ENCODE data around the gene RBM20. TPM values are rescaled to one million over a fixed set of nuclear protein-coding genes. Genes with fewer than 3 reads are reported as not detected.

The RBM20 gene
- polyA plus RNA-seq (2013, experiment 1 of 2): 0.44 TPM
- polyA plus RNA-seq (2013, experiment 2 of 2): 0.48 TPM

- Histone ChIP-seq H3K4me1 (ENCODE audit: control insufficient read depth, low read depth, low read length) (peaks cover 10% of the 10 kb centered on the region), H3K27me3 (ENCODE audit: insufficient read depth, low read length, poor library complexity) (peaks cover 23% of the 10 kb centered on the region)
- no peak for DNase-seq
These were observed at the start of gene RBM20 for GRCh38 chr10:110643653-110644597. RBM20 (plus strand) TSS chr10:110644336; CDS start chr10:110644455, 119 bp downstream.

GRCh38 chr10:110597476-110597875 lies 46.7 kb upstream of the RBM20 start:
- peaks cover 2% of the 10 kb centered on the region for H3K36me3 ChIP-seq (ENCODE audit: control insufficient read depth, insufficient read depth, low read length)
- no peak overlapping the region for H3K56ac ChIP-seq (ENCODE audit: low read length)
- no peak overlapping the region for H3K23ac ChIP-seq (ENCODE audit: low read length)
- H3K79me1 ChIP-seq (ENCODE audit: low read length): no peaks in the 10 kb centered on the region
- H3K27ac ChIP-seq (ENCODE audit: low read depth, low read length): no peak overlapping the region
- no CpG with 5 or more reads among the region's 2 CpGs for WGBS (ENCODE audit: extremely low coverage, insufficient coverage, low lambda C conversion rate)
- H3K27me3 ChIP-seq (ENCODE audit: insufficient read depth, low read length, poor library complexity): no peaks in the 10 kb centered on the region
- H2AK5ac ChIP-seq (ENCODE audit: low read length): no peak overlapping the region
- H3K4ac ChIP-seq (ENCODE audit: low read depth, low read length): no peak overlapping the region
- no peak overlapping the region for H3K9ac ChIP-seq (ENCODE audit: low read length)
- H2BK120ac ChIP-seq (ENCODE audit: low read depth, low read length): no peak overlapping the region
- no peak overlapping the region for H2BK5ac ChIP-seq (ENCODE audit: low read length)
- no peaks in the 10 kb centered on the region for H3K79me2 ChIP-seq (ENCODE audit: control insufficient read depth, insufficient read depth, low read length)
- no peak overlapping the region for H2BK15ac ChIP-seq (replicated peaks; ENCODE audit: low read depth)
- DNase-seq: no peak
- no peak overlapping the region for H4K8ac ChIP-seq (ENCODE audit: low read depth, low read length)
- no peak overlapping the region for H3K18ac ChIP-seq (ENCODE audit: low read length)
- H4K5ac ChIP-seq (ENCODE audit: low read length): no peak overlapping the region
- H3K4me2 ChIP-seq (ENCODE audit: low read length): no peak overlapping the region
- no peaks in the 10 kb centered on the region for H3K4me1 ChIP-seq (ENCODE audit: control insufficient read depth, low read depth, low read length)
- H3K4me3 ChIP-seq (ENCODE audit: low read length): no peak overlapping the region

More at GRCh38 chr10:110643653-110644597, at the start of gene RBM20:
- H2AK5ac ChIP-seq (ENCODE audit: low read length): no peak within 1 kb of the TSS
- H2BK5ac ChIP-seq (ENCODE audit: low read length): no peak within 1 kb of the TSS
- no peaks in the 10 kb centered on the region for H3K79me1 ChIP-seq (ENCODE audit: low read length)
- peak within 1 kb of the TSS; percentile 47 for H3K4me3 ChIP-seq (ENCODE audit: low read length)
- WGBS (ENCODE audit: extremely low coverage, insufficient coverage, low lambda C conversion rate): no CpG with 5 or more reads among the region's 106 CpGs
- peak within 1 kb of the TSS; percentile 45 for H3K23ac ChIP-seq (ENCODE audit: low read length)
- no peak within 1 kb of the TSS for H3K4ac ChIP-seq (ENCODE audit: low read depth, low read length)
- H3K56ac ChIP-seq (ENCODE audit: low read length): peak within 1 kb of the TSS; percentile 83
- no peak within 1 kb of the TSS for H4K5ac ChIP-seq (ENCODE audit: low read length)
- peak within 1 kb of the TSS; percentile 68 for H3K9ac ChIP-seq (ENCODE audit: low read length)
- H3K4me2 ChIP-seq (ENCODE audit: low read length): peak within 1 kb of the TSS; percentile 76
- H3K27ac ChIP-seq (ENCODE audit: low read depth, low read length): no peak within 1 kb of the TSS
- no peak within 1 kb of the TSS for H2BK15ac ChIP-seq (replicated peaks; ENCODE audit: low read depth)
- no peak within 1 kb of the TSS for H4K8ac ChIP-seq (ENCODE audit: low read depth, low read length)
- no peak within 1 kb of the TSS for H2BK120ac ChIP-seq (ENCODE audit: low read depth, low read length)
- H3K36me3 ChIP-seq (ENCODE audit: control insufficient read depth, insufficient read depth, low read length): no peaks in the 10 kb centered on the region
- no peaks in the 10 kb centered on the region for H3K79me2 ChIP-seq (ENCODE audit: control insufficient read depth, insufficient read depth, low read length)
- peak within 1 kb of the TSS; percentile 65 for H3K18ac ChIP-seq (ENCODE audit: low read length)

- no peak overlapping the region for H2BK5ac ChIP-seq (ENCODE audit: low read length)
- H4K8ac ChIP-seq (ENCODE audit: low read depth, low read length): no peak overlapping the region
- H3K36me3 ChIP-seq (ENCODE audit: control insufficient read depth, insufficient read depth, low read length): peaks cover 2% of the 10 kb centered on the region
- no peak overlapping the region for H3K4me2 ChIP-seq (ENCODE audit: low read length)
- no peak overlapping the region for H2AK5ac ChIP-seq (ENCODE audit: low read length)
- H2BK120ac ChIP-seq (ENCODE audit: low read depth, low read length): no peak overlapping the region
- no peak overlapping the region for H4K5ac ChIP-seq (ENCODE audit: low read length)
- no peaks in the 10 kb centered on the region for H3K79me1 ChIP-seq (ENCODE audit: low read length)
- H3K4me1 ChIP-seq (ENCODE audit: control insufficient read depth, low read depth, low read length): no peaks in the 10 kb centered on the region
- no peak overlapping the region for H2BK15ac ChIP-seq (replicated peaks; ENCODE audit: low read depth)
- H3K79me2 ChIP-seq (ENCODE audit: control insufficient read depth, insufficient read depth, low read length): no peaks in the 10 kb centered on the region
- no peak overlapping the region for H3K23ac ChIP-seq (ENCODE audit: low read length)
- no peak overlapping the region for H3K9ac ChIP-seq (ENCODE audit: low read length)
- H3K27ac ChIP-seq (ENCODE audit: low read depth, low read length): no peak overlapping the region
- H3K18ac ChIP-seq (ENCODE audit: low read length): no peak overlapping the region
- DNase-seq: peak; percentile 88
- no CpG with 5 or more reads among the region's 2 CpGs for WGBS (ENCODE audit: extremely low coverage, insufficient coverage, low lambda C conversion rate)
- no peak overlapping the region for H3K56ac ChIP-seq (ENCODE audit: low read length)
- H3K4me3 ChIP-seq (ENCODE audit: low read length): no peak overlapping the region
- H3K27me3 ChIP-seq (ENCODE audit: insufficient read depth, low read length, poor library complexity): no peaks in the 10 kb centered on the region
- no peak overlapping the region for H3K4ac ChIP-seq (ENCODE audit: low read depth, low read length)
These were observed 43.5 kb upstream of the RBM20 start for GRCh38 chr10:110600487-110601101.

GRCh38 chr10:110601581-110601980 lies 42.6 kb upstream of the RBM20 start:
- Histone ChIP-seq H3K4me1 (ENCODE audit: control insufficient read depth, low read depth, low read length) (no peaks in the 10 kb centered on the region), H3K4ac (ENCODE audit: low read depth, low read length) (no peak overlapping the region), H3K79me2 (ENCODE audit: control insufficient read depth, insufficient read depth, low read length) (no peaks in the 10 kb centered on the region), H3K27ac (ENCODE audit: low read depth, low read length) (no peak overlapping the region), H3K4me3 (ENCODE audit: low read length) (no peak overlapping the region), H3K9ac (ENCODE audit: low read length) (no peak overlapping the region), H3K79me1 (ENCODE audit: low read length) (no peaks in the 10 kb centered on the region), H3K23ac (ENCODE audit: low read length) (no peak overlapping the region), H3K36me3 (ENCODE audit: control insufficient read depth, insufficient read depth, low read length) (peaks cover 2% of the 10 kb centered on the region), H2BK120ac (ENCODE audit: low read depth, low read length) (no peak overlapping the region), H3K27me3 (ENCODE audit: insufficient read depth, low read length, poor library complexity) (no peaks in the 10 kb centered on the region), H4K5ac (ENCODE audit: low read length) (no peak overlapping the region), H2AK5ac (ENCODE audit: low read length) (no peak overlapping the region), H3K4me2 (ENCODE audit: low read length) (no peak overlapping the region), H3K56ac (ENCODE audit: low read length) (no peak overlapping the region), H2BK5ac (ENCODE audit: low read length) (no peak overlapping the region), H3K18ac (ENCODE audit: low read length) (no peak overlapping the region), H2BK15ac (replicated peaks; ENCODE audit: low read depth) (no peak overlapping the region), H4K8ac (ENCODE audit: low read depth, low read length) (no peak overlapping the region)
- no CpG with 5 or more reads among the region's 4 CpGs for WGBS (ENCODE audit: extremely low coverage, insufficient coverage, low lambda C conversion rate)
- DNase-seq: no peak

- Histone ChIP-seq H3K56ac (ENCODE audit: low read length) (no peak overlapping the region), H3K4me2 (ENCODE audit: low read length) (no peak overlapping the region), H2BK5ac (ENCODE audit: low read length) (no peak overlapping the region), H4K5ac (ENCODE audit: low read length) (no peak overlapping the region), H3K27me3 (ENCODE audit: insufficient read depth, low read length, poor library complexity) (no peaks in the 10 kb centered on the region), H3K4me3 (ENCODE audit: low read length) (no peak overlapping the region), H3K79me1 (ENCODE audit: low read length) (no peaks in the 10 kb centered on the region), H2AK5ac (ENCODE audit: low read length) (no peak overlapping the region), H3K18ac (ENCODE audit: low read length) (no peak overlapping the region), H4K8ac (ENCODE audit: low read depth, low read length) (no peak overlapping the region), H3K36me3 (ENCODE audit: control insufficient read depth, insufficient read depth, low read length) (no peaks in the 10 kb centered on the region), H3K4ac (ENCODE audit: low read depth, low read length) (no peak overlapping the region), H2BK120ac (ENCODE audit: low read depth, low read length) (no peak overlapping the region), H3K79me2 (ENCODE audit: control insufficient read depth, insufficient read depth, low read length) (no peaks in the 10 kb centered on the region), H3K23ac (ENCODE audit: low read length) (no peak overlapping the region), H3K27ac (ENCODE audit: low read depth, low read length) (no peak overlapping the region), H3K4me1 (ENCODE audit: control insufficient read depth, low read depth, low read length) (peaks cover 4% of the 10 kb centered on the region), H3K9ac (ENCODE audit: low read length) (no peak overlapping the region), H2BK15ac (replicated peaks; ENCODE audit: low read depth) (no peak overlapping the region)
- no peak for DNase-seq
- no CpG with 5 or more reads among the region's 6 CpGs for WGBS (ENCODE audit: extremely low coverage, insufficient coverage, low lambda C conversion rate)
These were observed 36.0 kb upstream of the RBM20 start for GRCh38 chr10:110608087-110608486.
